NCI-H2171 treated with DMSO at 0.1 percent for 48 hours (cell line): ENCODE results near the gene SLC25A38.
A peak's percentile ranks its signal among the peaks of the same experiment; 100 is the strongest.
"Not testable (repeated sequence)": the region's sequence is repeated elsewhere in the genome, so short reads cannot be mapped to it uniquely, and the experiment has no call there.

Experiments used
- DNase-seq: peaks from one replicate; lab custom pipeline; 2025; lab: John Stamatoyannopoulos, UW

The SLC25A38 gene

DNA sequence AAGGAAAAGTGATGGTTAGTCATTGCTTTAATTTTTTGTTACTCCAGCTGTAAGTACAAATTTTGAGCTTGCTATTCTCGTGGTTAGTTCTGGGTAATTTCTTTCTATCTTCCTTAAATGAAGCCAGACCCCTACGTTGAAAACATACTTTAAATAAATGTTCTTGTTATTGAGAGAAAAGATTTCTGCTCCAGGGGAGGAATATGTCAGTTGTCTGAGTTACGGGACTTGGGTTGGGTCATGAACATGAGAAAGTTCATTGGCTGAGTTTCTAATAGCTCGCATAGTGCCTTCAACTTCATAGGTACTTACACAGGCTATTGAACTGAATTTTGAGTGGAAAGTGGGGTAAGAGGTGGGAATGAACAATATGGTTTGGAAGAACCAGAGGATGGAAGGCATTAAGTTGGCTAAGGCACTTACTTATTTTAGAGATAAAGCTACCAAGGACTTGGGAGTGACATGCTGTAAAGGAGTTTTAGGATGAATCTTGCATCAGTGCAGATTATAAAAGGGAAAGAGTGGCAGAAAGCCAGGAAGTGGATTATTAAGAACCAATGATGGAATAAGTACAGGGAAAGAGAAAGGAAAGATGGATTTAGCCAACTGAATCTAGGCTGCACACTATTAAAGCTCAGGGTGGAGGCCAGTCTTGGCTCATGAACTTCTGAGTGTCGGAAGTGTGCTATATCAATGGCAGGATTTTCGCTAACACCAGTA is 24.8 kb downstream of the SLC25A38 start:
- DNase-seq, result no peak

DNA sequence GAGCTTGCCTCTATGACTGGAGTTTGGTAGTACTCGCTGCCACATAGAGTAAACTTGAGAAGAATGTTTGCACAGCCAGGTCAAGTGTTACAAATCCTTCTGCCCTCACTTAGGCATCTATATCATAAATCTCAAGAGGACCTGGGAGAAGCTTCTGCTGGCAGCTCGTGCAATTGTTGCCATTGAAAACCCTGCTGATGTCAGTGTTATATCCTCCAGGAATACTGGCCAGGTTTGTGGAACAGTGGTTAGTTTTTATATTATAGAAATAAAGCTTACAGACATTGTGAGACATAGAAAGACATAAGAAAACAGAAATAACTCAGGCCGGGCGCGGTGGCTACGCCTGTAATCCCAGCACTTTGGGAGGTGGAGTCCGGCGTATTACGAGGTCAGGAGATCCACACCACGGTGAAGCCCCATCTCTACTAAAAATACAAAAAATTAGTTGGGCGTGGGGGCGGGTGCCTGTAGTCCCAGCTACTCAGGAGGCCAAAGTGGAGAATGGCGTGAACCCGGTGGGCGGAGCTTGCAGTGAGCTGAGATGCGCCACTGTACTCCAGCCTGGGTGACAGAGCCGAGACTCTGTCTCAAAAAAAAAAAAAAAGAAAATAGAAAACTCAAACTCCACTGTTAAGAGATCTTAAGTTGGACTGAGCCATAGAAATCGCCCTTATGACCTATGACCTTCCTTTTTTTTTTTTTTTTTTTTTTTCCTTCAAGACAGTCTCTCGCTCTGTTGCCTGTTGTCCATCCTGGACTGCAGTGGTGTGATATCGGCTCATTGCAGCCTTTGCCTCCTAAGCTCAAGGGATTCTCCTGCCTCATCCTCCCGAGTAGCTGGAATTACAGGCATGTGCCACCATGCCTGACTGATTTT is 25.6 kb downstream of the SLC25A38 start:
- DNase-seq, result no peak

DNA sequence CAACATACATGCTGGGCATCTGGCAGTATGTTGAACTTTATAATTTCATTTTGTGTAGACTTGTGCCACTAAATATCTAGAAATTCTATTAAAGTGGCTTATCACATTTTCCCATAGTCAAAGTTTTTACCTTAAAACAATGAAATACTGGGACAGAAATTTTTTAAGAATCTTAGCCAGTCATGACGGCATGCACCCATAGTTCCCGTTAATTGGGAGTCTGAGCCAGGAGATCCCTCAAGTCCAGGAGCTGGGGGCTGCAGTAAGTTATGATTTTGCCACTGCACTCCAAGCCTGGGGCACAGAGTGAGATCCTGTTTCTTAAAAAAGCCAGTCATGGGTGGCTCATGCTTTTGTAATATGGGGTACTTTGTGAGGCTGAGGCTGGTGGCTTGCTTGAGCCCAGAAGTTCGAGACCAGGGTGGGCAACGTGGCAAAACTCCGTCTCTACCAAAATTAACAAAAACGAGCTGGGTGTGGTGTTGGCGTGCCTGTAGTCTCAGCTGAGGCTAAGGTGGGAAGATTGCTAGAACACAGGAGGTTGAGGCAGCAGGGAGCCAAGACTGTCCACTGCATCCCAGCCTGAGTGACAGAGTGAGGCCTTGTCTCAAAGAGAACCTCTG is 26.5 kb downstream of the SLC25A38 start:
- DNase-seq, result no peak

DNA sequence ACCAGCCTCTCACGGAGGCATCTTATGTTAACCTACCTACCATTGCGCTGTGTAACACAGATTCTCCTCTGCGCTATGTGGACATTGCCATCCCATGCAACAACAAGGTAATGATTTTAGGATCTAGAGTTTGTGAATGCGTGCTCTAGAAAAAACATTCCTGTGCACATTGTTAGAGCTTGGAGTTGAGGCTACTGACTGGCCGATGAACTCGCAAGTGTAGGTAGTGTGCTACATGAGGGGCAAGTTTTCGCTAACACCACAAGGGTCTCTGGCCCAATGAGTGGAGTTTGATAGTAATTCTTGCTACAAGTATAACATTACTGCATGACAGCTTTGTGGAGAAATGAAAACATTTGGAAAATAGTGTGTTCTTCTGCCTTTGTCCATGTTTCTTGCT is 27.7 kb downstream of the SLC25A38 start:
- DNase-seq, result no peak

DNA sequence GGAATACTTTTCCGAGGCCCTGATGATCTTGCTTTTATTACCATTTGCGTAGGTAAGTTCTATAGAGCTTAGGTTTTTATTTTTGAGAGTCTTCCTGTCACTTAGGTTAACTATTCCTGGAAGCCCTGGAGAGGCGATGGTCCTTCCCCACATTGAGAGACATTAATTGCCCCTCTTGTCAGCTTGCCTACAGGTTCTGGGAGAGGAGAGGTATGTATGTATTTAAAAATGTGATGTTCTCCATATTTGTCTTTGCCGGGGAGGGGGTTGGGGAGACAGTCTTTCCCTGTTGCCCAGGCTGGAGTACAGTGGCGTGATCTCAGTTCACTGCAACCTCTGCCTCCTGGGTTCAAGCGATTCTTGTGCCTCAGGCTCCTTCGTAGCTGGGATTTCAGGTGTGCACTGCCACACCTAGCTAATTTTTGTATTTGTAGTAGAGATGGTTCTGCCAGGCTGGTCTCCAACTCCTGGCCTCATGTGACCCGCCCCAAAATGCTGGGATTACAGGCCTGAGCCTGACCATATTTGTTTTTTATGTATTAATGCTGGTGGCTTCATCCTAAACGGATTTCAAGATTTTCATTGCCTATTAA is 29.6 kb downstream of the SLC25A38 start:
- no peak for DNase-seq

DNA sequence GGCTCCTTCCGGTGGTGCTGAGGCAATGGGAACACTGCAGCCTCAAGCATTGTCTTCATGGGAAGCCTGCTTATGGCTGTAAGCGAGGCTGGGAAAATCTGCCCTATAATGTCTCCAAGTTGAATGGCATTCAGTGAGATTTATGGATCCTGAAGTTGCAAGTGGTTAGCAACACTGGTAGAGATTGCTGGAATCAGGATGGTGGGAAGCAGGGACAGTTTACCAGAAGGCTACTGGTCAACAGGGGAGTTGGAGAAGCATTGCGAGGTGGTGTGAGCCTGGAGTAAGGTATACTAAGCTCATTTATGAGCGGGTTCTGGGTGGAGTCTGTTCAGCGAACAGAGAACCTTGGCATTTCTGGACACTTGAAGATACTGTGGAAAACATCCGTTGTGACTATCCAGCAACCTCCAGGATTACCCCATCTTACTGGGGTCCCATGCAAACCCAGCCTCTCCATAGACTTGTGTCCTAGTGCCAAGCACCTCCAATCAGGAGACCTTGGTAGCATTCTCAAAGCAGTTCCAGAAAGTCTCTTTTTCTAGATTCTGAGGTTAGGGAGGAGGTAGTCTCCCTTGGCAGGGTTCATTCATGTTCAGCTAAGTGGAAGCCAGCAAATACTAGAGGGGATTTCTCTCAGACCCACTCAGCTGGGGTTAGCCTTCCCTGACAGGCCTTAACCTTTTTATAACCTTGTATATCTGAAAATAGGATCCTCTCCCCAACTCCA is 30.7 kb downstream of the SLC25A38 start:
- no peak for DNase-seq

DNA sequence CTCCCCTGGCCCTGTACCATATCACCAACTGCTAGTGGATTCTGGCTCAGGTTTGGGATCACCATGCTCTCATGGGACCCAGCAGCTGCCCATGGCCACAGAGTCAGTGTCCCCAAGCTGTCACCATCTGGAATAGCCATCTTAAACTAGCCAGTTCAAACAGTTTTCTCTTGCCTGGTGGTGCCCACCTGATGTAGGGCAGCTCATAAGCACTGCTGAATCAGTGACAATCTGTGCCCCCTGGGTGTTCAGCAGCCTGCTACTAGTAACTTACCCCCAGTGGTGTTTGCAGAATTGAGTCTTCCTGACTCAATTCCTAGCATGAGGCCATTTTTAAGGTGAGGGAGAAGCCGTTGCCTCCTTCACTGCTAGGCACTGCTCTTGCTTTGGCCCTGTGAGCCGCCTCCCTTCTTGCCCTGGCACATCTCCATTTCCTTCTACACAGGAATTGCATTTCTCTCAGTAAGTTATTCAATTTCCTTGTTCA is 31.3 kb downstream of the SLC25A38 start:
- peak; percentile 8 for DNase-seq

DNA sequence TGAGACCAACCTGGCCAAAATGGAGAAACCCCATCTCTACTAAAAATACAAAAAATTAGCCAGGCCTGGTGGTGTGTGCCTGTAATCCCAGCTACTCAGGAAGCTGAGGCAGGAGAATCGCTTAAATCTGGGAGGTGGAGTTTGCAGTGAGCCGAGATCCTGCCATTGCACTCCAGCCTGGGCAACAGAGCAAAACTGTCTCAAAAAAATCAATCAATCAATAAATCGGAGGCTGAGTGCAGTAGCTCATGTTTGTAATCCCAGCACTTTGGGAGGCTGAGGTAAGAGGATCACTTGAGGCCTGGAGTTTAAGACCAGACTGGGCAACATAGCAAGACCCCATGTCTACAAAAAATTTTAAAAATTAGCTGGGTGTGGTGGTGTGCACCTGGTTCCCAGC is 32.1 kb downstream of the SLC25A38 start:
- not testable (repeated sequence) for DNase-seq

DNA sequence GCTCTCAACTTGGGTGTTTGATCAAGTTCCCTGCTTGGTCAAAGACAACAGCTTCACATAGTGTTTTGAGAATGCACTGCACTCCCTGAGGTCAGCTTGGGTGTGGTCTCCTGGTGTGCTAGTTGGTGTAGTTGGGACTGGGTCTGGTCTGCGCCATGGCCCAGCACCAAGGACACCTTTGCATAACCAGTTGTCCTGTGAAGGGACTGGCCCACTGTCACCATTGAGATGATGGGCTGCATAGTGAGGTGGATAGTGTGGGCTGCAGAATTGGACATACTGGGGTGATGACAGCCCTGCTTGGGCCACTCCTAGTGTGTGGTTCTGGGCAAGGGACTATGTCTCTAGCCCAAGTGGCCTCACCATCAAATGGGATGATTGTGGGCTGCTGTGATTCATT is 32.8 kb downstream of the SLC25A38 start:
- DNase-seq, result no peak

DNA sequence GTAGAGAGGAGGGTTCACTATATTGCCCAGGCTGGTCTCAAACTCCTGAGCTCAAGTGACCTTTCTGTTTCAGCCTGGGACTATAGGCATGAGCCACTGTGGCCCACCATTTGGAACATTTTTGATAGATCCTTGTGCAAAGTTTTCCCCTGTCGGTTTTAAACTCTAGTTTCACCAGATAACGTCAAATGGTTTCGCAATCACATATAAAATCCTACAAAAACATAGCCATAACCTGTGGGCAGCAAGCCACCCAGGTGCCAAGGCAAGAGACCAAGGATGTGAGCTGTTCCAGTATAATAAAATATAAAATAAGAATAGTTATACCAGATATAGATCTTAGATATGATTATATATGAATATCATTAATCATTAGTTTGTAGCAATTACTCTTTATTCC is 33.8 kb downstream of the SLC25A38 start:
- not testable (repeated sequence) for DNase-seq

DNA sequence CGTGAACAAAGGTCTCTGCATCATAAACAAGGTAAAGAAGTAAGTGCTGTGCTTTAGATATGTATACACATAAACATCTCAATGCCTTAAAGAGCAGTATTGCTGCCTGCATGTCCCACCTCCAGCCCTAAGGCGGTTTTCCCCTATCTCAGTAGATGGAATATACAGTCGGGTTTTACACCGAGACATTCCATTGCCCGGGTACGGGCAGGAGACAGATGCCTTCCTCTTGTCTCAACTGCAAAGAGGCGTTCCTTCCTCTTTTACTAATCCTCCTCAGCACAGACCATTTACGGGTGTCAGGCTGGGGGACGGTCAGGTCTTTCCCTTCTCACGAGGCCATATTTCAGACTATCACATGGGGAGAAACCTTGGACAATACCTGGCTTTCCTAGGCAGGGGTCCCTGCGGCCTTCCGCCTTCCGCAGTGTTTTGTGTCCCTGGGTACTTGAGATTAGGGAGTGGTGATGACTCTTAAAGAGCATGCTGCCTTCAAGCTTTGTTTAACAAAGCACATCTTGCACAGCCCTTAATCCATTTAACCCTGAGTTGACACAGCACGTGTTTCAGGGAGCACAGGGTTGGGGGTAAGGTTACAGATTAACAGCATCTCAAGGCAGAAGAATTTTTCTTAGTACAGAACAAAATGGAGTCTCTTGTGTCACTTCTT is 35.5 kb downstream of the SLC25A38 start:
- not testable (repeated sequence) for DNase-seq

DNA sequence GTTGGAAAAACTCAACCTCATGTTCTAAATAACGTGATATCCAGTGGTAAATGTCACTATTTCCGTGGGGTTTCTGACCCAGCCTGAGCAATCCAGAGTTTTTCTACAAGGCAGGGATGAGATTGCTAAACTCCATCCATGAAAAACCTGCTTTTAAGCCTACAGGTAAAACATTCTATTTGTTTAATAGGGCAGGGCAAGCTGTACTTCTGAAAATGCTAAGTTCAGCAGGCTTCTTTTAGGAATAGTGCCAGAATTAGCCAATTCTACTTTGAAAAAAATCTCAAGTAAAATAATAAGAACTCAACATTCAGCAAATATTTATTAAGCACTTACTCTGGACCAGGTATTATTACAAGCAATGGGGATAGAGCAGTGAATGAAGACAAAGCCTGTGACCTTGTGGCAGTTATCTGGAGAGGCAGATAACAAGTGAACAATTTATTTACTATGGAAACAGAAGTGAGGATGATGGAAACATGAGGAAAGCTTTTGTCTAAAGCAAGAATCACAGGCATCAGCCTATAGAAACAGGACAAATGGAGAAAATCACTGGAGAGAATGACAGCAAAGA is 36.7 kb downstream of the SLC25A38 start:
- no peak for DNase-seq

DNA sequence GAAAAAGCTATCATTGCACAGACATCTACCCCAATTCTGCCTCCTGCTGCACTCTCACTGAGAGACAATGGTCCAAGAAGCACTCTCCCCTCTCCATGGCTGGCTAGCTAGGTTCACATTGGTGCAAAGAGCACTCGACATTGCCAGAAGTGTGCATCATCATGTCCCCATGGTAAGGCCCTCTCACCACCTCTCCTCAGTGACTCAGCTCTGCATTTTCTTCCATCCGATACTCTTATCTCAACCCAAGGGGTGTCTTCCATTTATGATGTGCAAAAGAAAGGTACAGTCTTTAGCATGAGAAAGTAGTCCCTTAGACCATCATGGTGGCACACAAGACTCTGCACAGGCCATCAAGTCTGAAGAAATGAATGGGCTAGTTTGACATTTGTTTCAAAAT is 37.4 kb downstream of the SLC25A38 start:
- DNase-seq, result no peak

DNA sequence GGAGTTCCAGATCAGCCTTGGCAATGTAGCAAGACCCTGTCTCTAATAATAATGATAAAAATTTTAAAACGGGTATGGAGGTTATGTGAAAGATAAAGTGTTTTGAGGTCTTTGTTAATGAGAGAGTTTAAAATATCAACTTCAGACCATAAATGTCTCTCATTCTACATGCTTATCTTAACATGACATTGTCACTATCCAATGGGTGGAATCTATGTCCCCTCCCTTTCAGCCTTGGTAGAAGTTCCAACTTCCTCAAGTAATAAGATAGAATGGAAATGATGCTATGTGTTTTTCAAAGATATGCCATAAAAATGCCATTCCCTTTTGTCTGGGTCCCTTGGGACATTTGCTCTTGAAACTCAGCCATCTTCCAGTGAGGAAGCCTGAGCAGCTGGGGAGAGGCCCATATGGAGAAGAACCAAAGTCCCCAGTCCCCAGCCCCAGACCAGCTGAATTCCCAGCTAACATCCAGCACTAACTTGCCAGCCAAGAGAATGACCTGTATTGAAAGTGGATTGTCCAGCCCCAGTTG is 40.3 kb downstream of the SLC25A38 start:
- DNase-seq, result no peak

DNA sequence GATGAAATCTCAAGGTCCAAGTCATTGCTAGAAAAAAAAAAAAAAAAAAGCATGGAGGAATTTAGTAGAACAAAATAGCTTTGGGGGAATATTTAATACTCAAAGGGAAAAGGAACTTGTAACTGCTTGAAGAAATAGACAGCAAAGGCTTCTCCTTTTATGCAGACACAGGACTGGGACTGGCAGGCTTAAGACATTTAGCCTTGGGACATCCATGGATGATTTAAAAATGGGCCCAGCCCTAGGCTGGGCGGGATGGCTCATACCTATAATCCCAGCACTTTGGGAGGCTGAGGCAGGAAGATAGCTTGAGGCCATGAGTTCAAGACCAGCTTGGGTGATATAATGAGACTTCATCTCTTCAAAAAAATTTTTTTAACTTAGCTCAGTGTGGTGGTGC is 43.1 kb downstream of the SLC25A38 start:
- no peak for DNase-seq

DNA sequence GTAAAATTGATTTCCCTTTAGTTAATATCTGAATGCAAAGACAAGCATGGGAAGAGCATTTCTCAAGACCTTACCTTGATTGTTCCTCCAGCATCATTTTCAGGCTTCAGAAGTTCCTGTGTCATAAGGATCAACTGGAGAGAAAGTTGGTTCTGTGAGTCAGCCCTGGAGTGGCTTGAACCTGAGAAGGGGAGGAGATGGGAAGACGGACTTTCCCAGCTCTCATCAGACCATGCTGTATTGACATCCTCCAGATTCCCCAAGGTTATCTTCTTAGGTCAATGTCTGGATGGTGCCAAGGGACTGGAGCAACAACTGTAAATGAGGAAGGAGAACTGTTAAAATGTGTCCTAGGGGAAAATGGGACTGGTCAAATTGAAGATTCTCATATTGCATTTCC is 44.3 kb downstream of the SLC25A38 start:
- DNase-seq, result no peak

DNA sequence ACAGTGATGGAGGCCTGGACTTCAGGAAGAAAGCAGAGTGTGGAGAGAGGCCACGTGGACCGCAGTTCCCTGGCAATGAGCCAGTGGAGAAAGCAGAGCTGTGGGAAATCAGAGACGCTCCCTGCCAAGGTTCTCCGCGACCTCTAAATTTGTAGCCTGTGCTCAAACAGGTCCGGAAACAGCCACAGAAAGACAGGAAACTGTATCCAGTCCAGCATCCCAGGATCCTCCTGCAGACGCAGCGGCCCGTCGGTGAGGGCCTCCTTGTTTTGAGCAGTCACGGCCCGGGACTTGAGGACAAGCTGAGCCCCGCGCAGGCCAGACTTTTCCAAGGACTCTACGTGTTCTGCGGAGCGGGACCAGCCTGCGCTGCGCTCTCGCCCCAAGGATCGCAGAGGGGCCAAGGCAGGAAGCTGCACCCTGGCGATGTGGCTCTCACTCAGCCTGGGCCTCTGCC is 45.6 kb downstream of the SLC25A38 start:
- no peak for DNase-seq

DNA sequence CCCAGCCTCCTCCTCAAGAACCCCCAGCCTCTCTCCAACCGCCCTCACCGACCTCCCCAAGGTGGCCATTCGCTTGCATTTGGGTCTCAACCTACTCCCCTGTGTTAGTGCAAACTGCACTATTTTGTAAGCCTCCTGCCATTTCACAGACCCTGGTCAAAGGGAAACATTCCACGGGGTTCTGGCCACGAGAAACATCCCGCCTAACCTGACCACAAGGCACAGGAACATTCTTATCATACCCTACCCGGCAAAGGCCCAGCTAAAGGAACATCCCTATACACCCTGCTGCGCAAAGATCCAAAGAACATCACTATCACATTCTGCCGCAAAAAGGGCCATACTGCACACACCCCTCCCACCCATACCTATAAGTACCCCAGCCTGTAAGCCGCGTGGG is 46.3 kb downstream of the SLC25A38 start:
- DNase-seq, result no peak

DNA sequence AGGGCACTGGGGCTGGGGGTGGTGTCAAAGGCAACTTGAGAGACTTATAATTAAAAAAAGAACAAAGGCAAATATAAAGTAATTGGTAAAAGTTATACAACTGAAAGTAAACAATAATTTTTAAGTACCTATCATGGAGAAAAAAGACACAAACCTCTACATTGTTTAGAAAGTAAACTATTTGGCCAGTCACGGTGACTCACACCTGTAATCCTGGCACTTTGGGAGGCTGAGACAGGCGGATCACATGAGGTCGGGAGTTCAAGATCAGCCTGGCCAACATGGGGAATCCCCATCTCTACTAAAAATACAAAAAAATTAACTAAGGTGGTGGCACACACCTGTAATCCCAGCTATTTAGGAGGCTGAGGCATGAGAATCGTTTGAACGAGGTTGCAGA is 49.2 kb downstream of the SLC25A38 start:
- no peak for DNase-seq

DNA sequence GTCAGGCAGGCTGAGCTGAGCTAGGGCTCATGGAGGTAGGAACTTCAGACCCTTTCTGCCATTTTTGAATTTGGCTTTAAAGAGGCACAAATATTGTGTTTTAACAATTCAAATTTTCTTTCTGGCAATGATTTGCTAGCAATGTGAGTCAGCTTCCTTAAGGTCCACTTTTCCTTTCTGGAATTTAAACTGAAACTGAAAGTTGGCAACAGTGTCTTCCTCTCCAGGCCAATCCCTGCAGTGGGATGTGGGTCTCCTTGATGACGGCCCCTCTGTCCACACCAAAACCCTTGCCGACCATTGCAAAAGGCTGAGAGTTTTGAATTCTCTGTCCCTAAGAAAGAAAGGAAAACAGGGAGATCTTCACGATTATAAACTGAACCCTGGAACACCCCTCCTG is 50.5 kb downstream of the SLC25A38 start:
- DNase-seq, result no peak
